ENCODE measurements around the gene PCDHA8.

The PCDHA8 gene

DNA sequence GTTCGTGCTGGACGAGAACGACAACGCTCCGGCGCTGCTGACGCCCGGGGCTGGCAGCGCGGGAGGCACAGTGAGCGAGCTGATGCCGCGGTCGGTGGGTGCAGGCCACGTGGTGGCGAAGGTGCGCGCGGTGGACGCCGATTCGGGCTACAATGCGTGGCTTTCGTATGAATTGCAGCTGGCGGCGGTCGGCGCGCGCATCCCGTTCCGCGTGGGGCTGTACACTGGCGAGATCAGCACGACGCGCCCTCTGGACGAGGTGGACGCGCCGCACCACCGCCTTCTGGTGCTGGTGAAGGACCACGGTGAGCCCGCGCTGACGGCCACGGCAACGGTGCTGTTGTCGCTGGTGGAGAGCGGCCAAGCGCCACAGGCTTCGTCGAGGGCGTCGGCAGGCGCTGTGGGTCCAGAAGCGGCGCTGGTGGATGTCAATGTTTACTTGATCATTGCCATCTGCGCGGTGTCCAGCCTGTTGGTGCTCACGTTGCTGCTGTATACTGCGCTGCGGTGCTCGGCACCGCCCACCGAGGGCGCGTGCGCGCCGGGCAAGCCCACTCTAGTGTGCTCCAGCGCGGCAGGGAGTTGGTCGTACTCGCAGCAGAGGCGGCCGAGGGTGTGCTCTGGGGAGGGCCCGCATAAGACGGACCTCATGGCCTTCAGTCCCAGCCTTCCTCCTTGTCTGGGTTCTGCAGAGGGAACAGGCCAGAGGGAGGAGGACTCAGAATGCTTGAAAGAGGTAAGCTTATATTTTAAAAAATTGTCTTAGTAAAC, 43.1 kb downstream of the PCDHA8 start:
- TF ChIP-seq, protein P1, sequence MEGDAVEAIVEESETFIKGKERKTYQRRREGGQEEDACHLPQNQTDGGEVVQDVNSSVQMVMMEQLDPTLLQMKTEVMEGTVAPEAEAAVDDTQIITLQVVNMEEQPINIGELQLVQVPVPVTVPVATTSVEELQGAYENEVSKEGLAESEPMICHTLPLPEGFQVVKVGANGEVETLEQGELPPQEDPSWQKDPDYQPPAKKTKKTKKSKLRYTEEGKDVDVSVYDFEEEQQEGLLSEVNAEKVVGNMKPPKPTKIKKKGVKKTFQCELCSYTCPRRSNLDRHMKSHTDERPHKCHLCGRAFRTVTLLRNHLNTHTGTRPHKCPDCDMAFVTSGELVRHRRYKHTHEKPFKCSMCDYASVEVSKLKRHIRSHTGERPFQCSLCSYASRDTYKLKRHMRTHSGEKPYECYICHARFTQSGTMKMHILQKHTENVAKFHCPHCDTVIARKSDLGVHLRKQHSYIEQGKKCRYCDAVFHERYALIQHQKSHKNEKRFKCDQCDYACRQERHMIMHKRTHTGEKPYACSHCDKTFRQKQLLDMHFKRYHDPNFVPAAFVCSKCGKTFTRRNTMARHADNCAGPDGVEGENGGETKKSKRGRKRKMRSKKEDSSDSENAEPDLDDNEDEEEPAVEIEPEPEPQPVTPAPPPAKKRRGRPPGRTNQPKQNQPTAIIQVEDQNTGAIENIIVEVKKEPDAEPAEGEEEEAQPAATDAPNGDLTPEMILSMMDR (IDR thresholded peaks at IDR 0.05; ENCODE audit: low read depth, low read length, missing control alignments) = no peak
- no peak for DNase-seq (ENCODE audit: low read depth)
- no peak overlapping the region for H3K4me3 ChIP-seq (ENCODE audit: low read depth, low read length)
